HepG2 (cell line): ENCODE results near the gene DEPDC1B. TPM values are rescaled to one million over a fixed set of nuclear protein-coding genes. Genes with fewer than 3 reads are reported as not detected.

ENCODE experiments used
- ATAC-seq: fragments of 200-7000 bp; cut with Tn5 transposase; 3 replicates; pipeline ENCODE4 v1.9.1; 2020; ENCODE audit warnings: mild to moderate bottlenecking, moderate library complexity
- BruUV-seq: library from RNA; stranded (reverse); fragments of 400-500 nt; replicated peaks from 2 replicates; lab custom pipeline; 2021; lab: Mats Ljungman, UMichigan
- CTCF ChIA-PET: fragments of 300-600 bp; formaldehyde crosslinking; extraction: SDS; loops from one replicate; lab custom pipeline; 2021; ENCODE audit warnings: low total read pairs, inconsistent platforms, low intra/inter-chr PET ratio; lab: Yijun Ruan, JAX
- POLR2A ChIA-PET: fragments of 350-600 bp; sonication (Branson Sonifier 250); formaldehyde crosslinking; loops from one replicate; lab custom pipeline; 2020; ENCODE audit warnings: antibody characterized with exemption, inconsistent platforms; lab: Yijun Ruan, JAX
- DNase-seq: peaks from one replicate; pipeline ENCODE4 v3.0.0-alpha.2; 2015; ENCODE audit warnings: low spot score
- FAIRE-seq: peaks from 3 replicates; lab custom pipeline; 2011; peaks lifted over from hg19 to GRCh38; lab: Jason Lieb, UNC
- H2AFZ ChIP-seq: one replicate; pipeline ENCODE4 v1.6.1; 2011; ENCODE audit warnings: low read length, inconsistent platforms
- H3K27ac ChIP-seq: fragments of 300-600 bp; 3 replicates; pipeline ENCODE4 v1.8.0; 2011; ENCODE audit warnings: mixed run types, mild to moderate bottlenecking, mixed read lengths, low read length, inconsistent platforms; ENCODE audit not compliant: insufficient read depth; ENCODE audit errors: extremely low read length
- H3K27me3 ChIP-seq, 2 experiments: fragments of 200-600 bp in 1 of 2; 2 replicates in 1 of 2; 3 replicates in 1 of 2; pipeline versions ENCODE4 v1.6.0 to v1.8.0; 2011; ENCODE audit warnings: low read length in 2 of 2, mild to moderate bottlenecking in 2 of 2, moderate library complexity in 2 of 2, inconsistent platforms in 1 of 2; ENCODE audit not compliant: insufficient read depth in 2 of 2, control insufficient read depth in 1 of 2
- H3K36me3 ChIP-seq, 2 experiments: fragments of 200-600 bp in 1 of 2; replicated peaks in 1 of 2; 2 replicates in 1 of 2; 3 replicates in 1 of 2; pipeline versions ENCODE4 v1.5.1 to v1.8.0; 2011; ENCODE audit warnings: low read length in 2 of 2, inconsistent platforms in 1 of 2; ENCODE audit not compliant: insufficient read depth in 2 of 2, control insufficient read depth in 1 of 2
- H3K4me1 ChIP-seq: 2 replicates; pipeline ENCODE4 v1.5.1; 2012; ENCODE audit warnings: low read length, inconsistent platforms; ENCODE audit not compliant: insufficient read depth
- H3K4me2 ChIP-seq: 2 replicates; pipeline ENCODE4 v1.6.0; 2011; ENCODE audit warnings: low read depth, low read length, inconsistent platforms
- H3K4me3 ChIP-seq, 3 experiments: fragments of 200-600 bp in 1 of 3; sonication (generic), shearing (Covaris generic) in 1 of 3; replicated peaks in 1 of 3; 2 replicates each; pipeline ENCODE4 v1.5.1; 2011 to 2016; ENCODE audit warnings: low read length in 3 of 3, inconsistent platforms in 2 of 3, low read depth in 2 of 3, mild to moderate bottlenecking in 2 of 3, control low read depth in 1 of 3, mixed read lengths in 1 of 3; ENCODE audit not compliant: insufficient read depth in 1 of 3
- H3K79me2 ChIP-seq: one replicate; pipeline ENCODE4 v1.6.1; 2011; ENCODE audit warnings: low read length, inconsistent platforms; ENCODE audit not compliant: insufficient read depth
- H3K9ac ChIP-seq: 2 replicates; pipeline ENCODE4 v1.6.0; 2011; ENCODE audit warnings: mild to moderate bottlenecking, low read depth, low read length, inconsistent platforms; ENCODE audit not compliant: insufficient read depth
- H3K9me3 ChIP-seq: 2 replicates; pipeline ENCODE4 v1.5.1; 2012; ENCODE audit warnings: mild to moderate bottlenecking, low read length
- H4K20me1 ChIP-seq: 2 replicates; pipeline ENCODE4 v1.6.0; 2011; ENCODE audit warnings: inconsistent platforms, mild to moderate bottlenecking, low read length, moderate library complexity; ENCODE audit not compliant: insufficient read depth
- ZFP36L2 ChIP-seq: sonication (generic); formaldehyde crosslinking; IDR thresholded peaks from 2 replicates; pipeline ENCODE4 v1.4.0; 2020; ENCODE audit warnings: missing genetic modification reagents
- ZNF160 ChIP-seq: sonication (generic); formaldehyde crosslinking; IDR thresholded peaks from 2 replicates; pipeline ENCODE4 v1.8.0; 2022; ENCODE audit warnings: mild to moderate bottlenecking, inconsistent platforms, missing genetic modification reagents
- ZNF672 ChIP-seq: sonication (generic); formaldehyde crosslinking; IDR thresholded peaks from 2 replicates; pipeline ENCODE4 v1.8.1; 2022; ENCODE audit warnings: missing genetic modification reagents
- WGBS: methylation state at CpG from one replicate; pipeline ENCODE4 v1.1.6; 2017; ENCODE audit warnings: low lambda C conversion rate; 5-methylcytosine and 5-hydroxymethylcytosine counted together
- in situ Hi-C: cut with HindIII; loops from 2 replicates; pipeline ENCODE4 v1.10.0; 2017; ENCODE audit warnings: low pct_unique_long_range_greater_than_20kb; ENCODE audit not compliant: extremely low pct_ligation_motif_present
- intact Hi-C: fragments of 100-400 bp; cut with micrococcal nuclease; formaldehyde crosslinking; loops from one replicate; pipeline ENCODE4 v1.10.0; 2022; ENCODE audit not compliant: unreplicated experiment
- polyA plus RNA-seq, 8 experiments: library from polyadenylated mRNA; depleted of rRNA in 3 of 8; stranded (reverse) in 7 of 8; unstranded in 1 of 8; fragments of >200 nt; fragmentation: Illumina TruSeq in 4 of 8; extraction: Trizol in 4 of 8; gene quantifications; 2 replicates each; pipeline versions ENCODE4 v1.2.1 to v1.2.3, GENCODE V29; 2011 to 2016; ENCODE audit warnings: low read depth in 4 of 8, missing spikeins in 1 of 8, mixed read lengths in 1 of 8; ENCODE audit not compliant: insufficient read depth in 1 of 8
- total RNA-seq, 5 experiments: library from RNA; depleted of rRNA; stranded (reverse); fragments of >200 nt; fragmentation: Illumina TruSeq; extraction: Trizol; gene quantifications; 2 replicates each; pipeline ENCODE4 v1.2.3, GENCODE V29; 2016; ENCODE audit warnings: low read depth in 1 of 5
- TF ChIP-seq, protein P1 (sequence below): sonication (generic); formaldehyde crosslinking; IDR thresholded peaks from 2 replicates; pipeline ENCODE4 v1.4.0; 2020; ENCODE audit warnings: missing genetic modification reagents, borderline replicate concordance
- TF ChIP-seq, protein P2 (sequence below): sonication (generic); formaldehyde crosslinking; IDR thresholded peaks from 2 replicates; pipeline ENCODE4 v1.9.0; 2021; ENCODE audit warnings: missing genetic modification reagents, borderline replicate concordance

Gene DEPDC1B
- total and polyA plus RNA-seq, 2 of the 13 experiments (the other 11 are each of a cell fraction or from before 2014, with no cell fraction given): 29.5 to 51.3 TPM

- no peak for TF ChIP-seq ZNF672 (CRISPR knock-in tag)
- TF ChIP-seq, protein P1, sequence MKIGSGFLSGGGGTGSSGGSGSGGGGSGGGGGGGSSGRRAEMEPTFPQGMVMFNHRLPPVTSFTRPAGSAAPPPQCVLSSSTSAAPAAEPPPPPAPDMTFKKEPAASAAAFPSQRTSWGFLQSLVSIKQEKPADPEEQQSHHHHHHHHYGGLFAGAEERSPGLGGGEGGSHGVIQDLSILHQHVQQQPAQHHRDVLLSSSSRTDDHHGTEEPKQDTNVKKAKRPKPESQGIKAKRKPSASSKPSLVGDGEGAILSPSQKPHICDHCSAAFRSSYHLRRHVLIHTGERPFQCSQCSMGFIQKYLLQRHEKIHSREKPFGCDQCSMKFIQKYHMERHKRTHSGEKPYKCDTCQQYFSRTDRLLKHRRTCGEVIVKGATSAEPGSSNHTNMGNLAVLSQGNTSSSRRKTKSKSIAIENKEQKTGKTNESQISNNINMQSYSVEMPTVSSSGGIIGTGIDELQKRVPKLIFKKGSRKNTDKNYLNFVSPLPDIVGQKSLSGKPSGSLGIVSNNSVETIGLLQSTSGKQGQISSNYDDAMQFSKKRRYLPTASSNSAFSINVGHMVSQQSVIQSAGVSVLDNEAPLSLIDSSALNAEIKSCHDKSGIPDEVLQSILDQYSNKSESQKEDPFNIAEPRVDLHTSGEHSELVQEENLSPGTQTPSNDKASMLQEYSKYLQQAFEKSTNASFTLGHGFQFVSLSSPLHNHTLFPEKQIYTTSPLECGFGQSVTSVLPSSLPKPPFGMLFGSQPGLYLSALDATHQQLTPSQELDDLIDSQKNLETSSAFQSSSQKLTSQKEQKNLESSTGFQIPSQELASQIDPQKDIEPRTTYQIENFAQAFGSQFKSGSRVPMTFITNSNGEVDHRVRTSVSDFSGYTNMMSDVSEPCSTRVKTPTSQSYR: no peak
- TF ChIP-seq, protein P2, sequence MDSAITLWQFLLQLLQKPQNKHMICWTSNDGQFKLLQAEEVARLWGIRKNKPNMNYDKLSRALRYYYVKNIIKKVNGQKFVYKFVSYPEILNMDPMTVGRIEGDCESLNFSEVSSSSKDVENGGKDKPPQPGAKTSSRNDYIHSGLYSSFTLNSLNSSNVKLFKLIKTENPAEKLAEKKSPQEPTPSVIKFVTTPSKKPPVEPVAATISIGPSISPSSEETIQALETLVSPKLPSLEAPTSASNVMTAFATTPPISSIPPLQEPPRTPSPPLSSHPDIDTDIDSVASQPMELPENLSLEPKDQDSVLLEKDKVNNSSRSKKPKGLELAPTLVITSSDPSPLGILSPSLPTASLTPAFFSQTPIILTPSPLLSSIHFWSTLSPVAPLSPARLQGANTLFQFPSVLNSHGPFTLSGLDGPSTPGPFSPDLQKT (CRISPR knock-in tag): no peak
Measured at GRCh38 chr5:60743511-60744314, 43.7 kb upstream of the DEPDC1B start (continued).

DNA sequence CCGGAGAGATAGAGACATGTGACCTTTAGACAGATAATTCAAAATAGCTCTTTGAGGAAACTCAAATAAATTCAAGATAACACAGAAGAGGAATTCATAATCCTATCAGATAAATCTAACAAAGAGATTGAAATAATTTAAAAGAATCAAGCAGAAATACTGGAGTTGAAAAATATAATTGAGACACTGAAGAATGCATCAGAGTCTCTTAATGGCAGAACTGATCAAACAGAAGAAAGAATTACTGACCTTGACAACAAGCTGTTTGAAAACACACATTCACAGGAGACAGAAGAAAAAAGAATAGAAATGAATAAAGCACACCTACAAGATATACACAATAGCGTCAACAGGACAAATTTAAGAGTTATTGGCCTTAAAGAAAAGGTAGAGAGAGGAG is 40.4 kb upstream of the DEPDC1B start:
- in situ Hi-C loops: no loop called here
- WGBS: 52% methylated on average over 2 of the region's 2 CpGs
- TF ChIP-seq ZFP36L2 (CRISPR knock-in tag) (no peak), ZNF160 (CRISPR knock-in tag) (peak; percentile 86)
- ATAC-seq: no peak
- no peaks in the 10 kb centered on the region for H3K36me3 ChIP-seq
- intact Hi-C loops: no loop called here
- H3K4me2 ChIP-seq: no peak overlapping the region
- no peak overlapping the region for H2AFZ ChIP-seq
- no peak overlapping the region for H3K9ac ChIP-seq
- H3K27me3 ChIP-seq: no peaks in the 10 kb centered on the region; a peak in 1 of 5 replicates
- no peaks in the 10 kb centered on the region for H4K20me1 ChIP-seq
- H3K27ac ChIP-seq: no peak overlapping the region
- ChIA-PET POLR2A (no interaction called here), CTCF (no interaction called here)
- H3K4me1 ChIP-seq: no peaks in the 10 kb centered on the region
- H3K79me2 ChIP-seq: no peaks in the 10 kb centered on the region
- BruUV-seq: no TSS peak
- no peak for DNase-seq
- FAIRE-seq: no peak
- no peak overlapping the region for H3K4me3 ChIP-seq
- no peaks in the 10 kb centered on the region for H3K9me3 ChIP-seq
